Spleen (tissue), 7 donors: Measurements from ENCODE around the gene PELI3.

Source experiments
- POLR2A ChIP-seq, 3 donors: fragments of 450-650 bp; IDR thresholded peaks; one replicate each; pipeline ENCODE4 v1.5.1; 2017; ENCODE audit warnings: antibody characterized with exemption in 3 of 3, mild to moderate bottlenecking in 1 of 3
- POLR2AphosphoS5 ChIP-seq, 3 donors: sonication (generic); formaldehyde crosslinking; IDR thresholded peaks; one replicate each; pipeline ENCODE4 v1.5.1; 2017; ENCODE audit warnings: antibody characterized with exemption in 3 of 3
- TF ChIP-seq, protein P1 (sequence below), 11 experiments: fragments of 200-600 bp in 7 of 11; fragments of 450-650 bp in 4 of 11; sonication (generic) in 4 of 11; IDR thresholded peaks in 8 of 11; conservative IDR thresholded peaks in 3 of 11; 1 replicate in 7 of 11; 2 replicates in 4 of 11; pipeline versions ENCODE4 v1.4.0 to v1.8.0; 2016 to 2021; ENCODE audit warnings: antibody characterized with exemption in 11 of 11, inconsistent platforms in 4 of 11, mild to moderate bottlenecking in 1 of 11
- donor health status: DM: no; HTN: no; CAD: no; lungs with moderate emphysema.
- donor health status: DM: no; HTN: no; CAD: no.
- donor health status: DM: no; HTN: no; CAD: no.

DNA sequence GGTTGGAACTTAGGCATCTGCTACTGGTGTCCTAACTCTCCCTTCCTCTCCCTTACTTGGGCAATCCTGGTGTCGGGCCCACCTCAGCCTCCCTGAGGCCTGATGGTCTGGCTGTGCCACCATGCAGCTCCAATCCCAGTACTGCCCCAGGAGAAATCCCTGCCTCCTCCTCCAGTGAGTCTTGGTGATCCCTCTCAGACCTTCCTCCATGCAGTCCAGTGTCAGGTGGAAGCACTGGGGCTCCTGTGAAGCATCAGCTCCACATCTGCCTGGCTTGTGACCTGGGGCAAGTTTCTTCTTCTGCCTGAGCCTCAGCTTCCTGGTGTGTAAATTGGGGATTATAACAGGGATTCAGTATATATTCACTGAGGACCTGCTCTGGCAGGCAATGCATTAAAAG, 1.8 kb upstream of the PELI3 start:
- TF ChIP-seq, protein P1, sequence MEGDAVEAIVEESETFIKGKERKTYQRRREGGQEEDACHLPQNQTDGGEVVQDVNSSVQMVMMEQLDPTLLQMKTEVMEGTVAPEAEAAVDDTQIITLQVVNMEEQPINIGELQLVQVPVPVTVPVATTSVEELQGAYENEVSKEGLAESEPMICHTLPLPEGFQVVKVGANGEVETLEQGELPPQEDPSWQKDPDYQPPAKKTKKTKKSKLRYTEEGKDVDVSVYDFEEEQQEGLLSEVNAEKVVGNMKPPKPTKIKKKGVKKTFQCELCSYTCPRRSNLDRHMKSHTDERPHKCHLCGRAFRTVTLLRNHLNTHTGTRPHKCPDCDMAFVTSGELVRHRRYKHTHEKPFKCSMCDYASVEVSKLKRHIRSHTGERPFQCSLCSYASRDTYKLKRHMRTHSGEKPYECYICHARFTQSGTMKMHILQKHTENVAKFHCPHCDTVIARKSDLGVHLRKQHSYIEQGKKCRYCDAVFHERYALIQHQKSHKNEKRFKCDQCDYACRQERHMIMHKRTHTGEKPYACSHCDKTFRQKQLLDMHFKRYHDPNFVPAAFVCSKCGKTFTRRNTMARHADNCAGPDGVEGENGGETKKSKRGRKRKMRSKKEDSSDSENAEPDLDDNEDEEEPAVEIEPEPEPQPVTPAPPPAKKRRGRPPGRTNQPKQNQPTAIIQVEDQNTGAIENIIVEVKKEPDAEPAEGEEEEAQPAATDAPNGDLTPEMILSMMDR (IDR thresholded peaks at IDR 0.05 in 8 of 11, conservative IDR thresholded peaks at IDR 0.05 in 3 of 11): no peak
- no peak for TF ChIP-seq POLR2AphosphoS5 (IDR thresholded peaks at IDR 0.05)
- TF ChIP-seq POLR2A (IDR thresholded peaks at IDR 0.05): no peak
